HCT116 (cell line): ENCODE data around the gene DIP2B. TPM values are rescaled to one million over a fixed set of nuclear protein-coding genes. Genes with fewer than 3 reads are reported as not detected.

Source experiments
- ATAC-seq: fragments of 200-7000 bp; cut with Tn5 transposase; 2 replicates; pipeline ENCODE4 v1.9.1; 2020; ENCODE audit warnings: mild to moderate bottlenecking, moderate library complexity
- BruUV-seq: library from RNA; stranded (reverse); fragments of 400-500 nt; replicated peaks from 2 replicates; lab custom pipeline; 2021; lab: Mats Ljungman, UMichigan
- CTCF ChIA-PET: fragments of 300-600 bp; sonication (Branson Sonifier 250); formaldehyde crosslinking; loops from one replicate; lab custom pipeline; 2021; ENCODE audit warnings: antibody characterized with exemption; lab: Charles Lee
- POLR2A ChIA-PET: fragments of 300-600, 350-600 bp; sonication (Branson Sonifier 250); formaldehyde crosslinking; loops from one replicate; lab custom pipeline; 2021; ENCODE audit warnings: antibody characterized with exemption; lab: Charles Lee
- RAD21 ChIA-PET, 2 experiments: fragments of 300-600 bp; sonication (Branson Sonifier 250); formaldehyde crosslinking; loops; one replicate each; lab custom pipeline; 2023; ENCODE audit warnings: low total read pairs in 2 of 2; ENCODE audit not compliant: uncharacterized antibody in 2 of 2, unreplicated experiment in 2 of 2, low non-redundant PET in 1 of 2; lab: Charles Lee
- DNase-seq: peaks from one replicate; pipeline ENCODE4 v3.0.0-alpha.2; 2010; ENCODE audit warnings: low read depth, low spot score
- H2AFZ ChIP-seq: fragments of 200-600 bp; shearing (Covaris generic), sonication (generic); 2 replicates; pipeline ENCODE4 v1.6.1; 2017; ENCODE audit warnings: low read depth, mixed run types, mixed read lengths, antibody characterized with exemption, low read length; ENCODE audit not compliant: poor library complexity, severe bottlenecking
- H3K27ac ChIP-seq: 2 replicates; pipeline ENCODE4 v1.5.1; 2012; ENCODE audit warnings: low read depth, low read length
- H3K27me3 ChIP-seq: fragments of 200-600 bp; sonication (generic); 2 replicates; pipeline ENCODE4 v1.6.1; 2016; ENCODE audit warnings: mixed run types, low read length, mixed read lengths; ENCODE audit not compliant: insufficient read depth
- H3K36me3 ChIP-seq, 2 experiments: fragments of 200-500 bp in 1 of 2; fragments of 200-600 bp in 1 of 2; sonication (Bioruptor generic) in 1 of 2; sonication (generic) in 1 of 2; 2 replicates each; pipeline versions ENCODE4 v1.5.1 to v1.6.1; 2014 to 2016; ENCODE audit warnings: low read length in 2 of 2, inconsistent platforms in 1 of 2, mixed read lengths in 1 of 2, mixed run types in 1 of 2; ENCODE audit not compliant: insufficient read depth in 2 of 2, control insufficient read depth in 1 of 2
- H3K4me1 ChIP-seq, 2 experiments: fragments of 200-600 bp in 1 of 2; sonication (generic) in 1 of 2; 2 replicates each; pipeline versions ENCODE4 v1.5.1 to v1.6.1; 2012 to 2017; ENCODE audit warnings: low read length in 2 of 2, inconsistent platforms in 1 of 2, mild to moderate bottlenecking in 1 of 2, mixed read lengths in 1 of 2, mixed run types in 1 of 2, moderate library complexity in 1 of 2; ENCODE audit not compliant: insufficient read depth in 2 of 2, control insufficient read depth in 1 of 2
- H3K4me2 ChIP-seq: fragments of 200-600 bp; sonication (generic); 2 replicates; pipeline ENCODE4 v1.6.1; 2017; ENCODE audit warnings: mixed run types, low read length, mixed read lengths
- H3K4me3 ChIP-seq, 2 experiments: fragments of 200-600 bp in 1 of 2; sonication (generic) in 1 of 2; replicated peaks in 1 of 2; 2 replicates each; pipeline ENCODE4 v1.5.1; 2011 to 2016; ENCODE audit warnings: low read length in 2 of 2, control low read depth in 1 of 2, low read depth in 1 of 2, mild to moderate bottlenecking in 1 of 2, mixed read lengths in 1 of 2, mixed run types in 1 of 2
- H3K79me2 ChIP-seq: fragments of 200-600 bp; sonication (generic); 2 replicates; pipeline ENCODE4 v1.6.1; 2017; ENCODE audit warnings: mild to moderate bottlenecking, mixed run types, low read length, moderate library complexity, mixed read lengths; ENCODE audit not compliant: insufficient read depth
- H3K9ac ChIP-seq: fragments of 200-600 bp; sonication (generic); 2 replicates; pipeline ENCODE4 v1.6.1; 2016; ENCODE audit warnings: low read length, mixed read lengths
- H3K9me2 ChIP-seq: fragments of 200-600 bp; sonication (generic), shearing (Covaris generic); 2 replicates; pipeline ENCODE4 v1.6.1; 2017; ENCODE audit warnings: mixed run types, mild to moderate bottlenecking, moderate library complexity; ENCODE audit not compliant: insufficient read depth
- H3K9me3 ChIP-seq, 2 experiments: fragments of 200-500 bp in 1 of 2; fragments of 200-600 bp in 1 of 2; sonication (Bioruptor generic) in 1 of 2; sonication (generic) in 1 of 2; 2 replicates each; pipeline ENCODE4 v1.6.1; 2014 to 2017; ENCODE audit warnings: low read length in 2 of 2, mixed read lengths in 2 of 2, inconsistent platforms in 1 of 2, low read depth in 1 of 2, mild to moderate bottlenecking in 1 of 2, mixed run types in 1 of 2, moderate library complexity in 1 of 2; ENCODE audit not compliant: control insufficient read depth in 1 of 2, insufficient read depth in 1 of 2
- H4K20me1 ChIP-seq: fragments of 200-600 bp; sonication (generic), shearing (Covaris generic); 2 replicates; pipeline ENCODE4 v1.6.1; 2017; ENCODE audit warnings: mixed run types, mild to moderate bottlenecking, moderate library complexity; ENCODE audit not compliant: insufficient read depth
- ATF3 ChIP-seq: IDR thresholded peaks from 2 replicates; pipeline ENCODE4 v1.6.1; 2012
- CBX3 ChIP-seq: IDR thresholded peaks from 2 replicates; pipeline ENCODE4 v1.6.1; 2012; ENCODE audit warnings: low read depth
- CTCF ChIP-seq, 3 experiments: fragments of 200-600 bp in 1 of 3; sonication (generic) in 1 of 3; IDR thresholded peaks in 2 of 3; conservative IDR thresholded peaks in 1 of 3; 2 replicates each; pipeline ENCODE4 v1.5.1; 2012 to 2017; ENCODE audit warnings: low read depth in 2 of 3, low read length in 2 of 3, antibody characterized with exemption in 1 of 3, borderline replicate concordance in 1 of 3, control low read depth in 1 of 3, mild to moderate bottlenecking in 1 of 3, mixed read lengths in 1 of 3, mixed run types in 1 of 3, moderate library complexity in 1 of 3; ENCODE audit not compliant: insufficient read depth in 1 of 3
- JUND ChIP-seq: IDR thresholded peaks from 2 replicates; pipeline ENCODE4 v1.6.1; 2012
- MAX ChIP-seq: IDR thresholded peaks from 2 replicates; pipeline ENCODE4 v1.6.1; 2012
- POLR2A ChIP-seq: IDR thresholded peaks from 2 replicates; pipeline ENCODE4 v1.7.0; 2011; ENCODE audit warnings: borderline replicate concordance; ENCODE audit not compliant: insufficient read depth, insufficient read length; ENCODE audit errors: extremely low read depth
- POLR2AphosphoS5 ChIP-seq: IDR thresholded peaks from 2 replicates; pipeline ENCODE4 v1.6.1; 2011; ENCODE audit warnings: mild to moderate bottlenecking, low read depth, low read length, moderate library complexity
- SIN3A ChIP-seq: IDR thresholded peaks from 2 replicates; pipeline ENCODE4 v1.6.1; 2012; ENCODE audit warnings: low read depth
- SRF ChIP-seq: IDR thresholded peaks from 2 replicates; pipeline ENCODE4 v1.6.1; 2012; ENCODE audit warnings: low read depth
- TCF7L2 ChIP-seq: IDR thresholded peaks from 2 replicates; pipeline ENCODE4 v1.7.0; 2011; ENCODE audit warnings: borderline replicate concordance, inconsistent platforms; ENCODE audit not compliant: insufficient read depth, insufficient read length; ENCODE audit errors: extremely low read depth
- YY1 ChIP-seq: IDR thresholded peaks from 2 replicates; pipeline ENCODE4 v1.6.1; 2011; ENCODE audit warnings: low read length, low read depth, moderate library complexity, mild to moderate bottlenecking; ENCODE audit not compliant: insufficient replicate concordance; ENCODE audit errors: extremely low read depth
- ZNF274 ChIP-seq: fragments of 200-500 bp; sonication (Bioruptor generic); IDR thresholded peaks from 2 replicates; pipeline ENCODE4 v1.6.1; 2014; ENCODE audit warnings: mild to moderate bottlenecking, low read depth, low read length, inconsistent platforms
- intact Hi-C: fragments of 100-400 bp; cut with micrococcal nuclease; formaldehyde crosslinking; loops from 2 replicates; pipeline ENCODE4 v1.10.0; 2022
- total RNA-seq: library from RNA; stranded (reverse); gene quantifications from one replicate; pipeline ENCODE4 v1.2.1, GENCODE V29; 2021; ENCODE audit not compliant: unreplicated experiment

DIP2B gene
- total RNA-seq, 1 experiment from 2014 or later = 32.3 TPM

GRCh38 chr12:50665609-50666008 lies 160.8 kb downstream of the DIP2B start (continued):
- TF ChIP-seq POLR2AphosphoS5 (no peak), CBX3 (no peak), YY1 (no peak), TCF7L2 (no peak), ATF3 (no peak)

- Histone ChIP-seq H4K20me1 (0 out of 2 replicates have a peak, but pooled peaks cover 7% of the 10 kb centered on the region), H3K9me2 (no peaks in the 10 kb centered on the region), H3K4me3 (no peak overlapping the region), H3K9me3 (no peaks in the 10 kb centered on the region), H3K27ac (no peak overlapping the region), H3K4me2 (no peak overlapping the region), H3K4me1 (0 out of 4 replicates have a peak, but pooled peaks cover 0 to 4% of the 10 kb centered on the region in 2 experiments), H3K79me2 (no peaks in the 10 kb centered on the region), H3K36me3 (no peaks in the 10 kb centered on the region), H2AFZ (no peak overlapping the region), H3K27me3 (no peaks in the 10 kb centered on the region), H3K9ac (no peak overlapping the region)
- RAD21 ChIA-PET = no interaction called here
- TF ChIP-seq POLR2A = no peak
- no peak for TF ChIP-seq CTCF (IDR thresholded peaks at IDR 0.05 in 2 of 3, conservative IDR thresholded peaks at IDR 0.05 in 1 of 3; ENCODE audit: borderline replicate concordance in 1 of 3, insufficient read depth in 1 of 3, low read depth in 2 of 3, low read length in 2 of 3)
- no peak for TF ChIP-seq ZNF274
- TF ChIP-seq SIN3A = no peak
- no peak for TF ChIP-seq SRF
- no peak for TF ChIP-seq YY1
- no peak for TF ChIP-seq MAX
- TF ChIP-seq JUND = no peak
- POLR2A ChIA-PET = no interaction called here
- DNase-seq (no peak), ATAC-seq (no peak)
- CTCF ChIA-PET = no interaction called here
- intact Hi-C loops = loop anchor here (5.0 kb wide), 1 partner anchor 36 kb away; no protein-coding TSS in a partner anchor
- no TSS peak for BruUV-seq
These were observed 161.2 kb downstream of the DIP2B start for GRCh38 chr12:50666023-50666422.
